GM12878 (cell line): ENCODE data around the gene RBSN. TPM values are rescaled to one million over a fixed set of nuclear protein-coding genes. Genes with fewer than 3 reads are reported as not detected.

ENCODE experiments used
- BCL11A ChIP-seq: IDR thresholded peaks from 2 replicates; pipeline ENCODE4 v1.6.1; 2011; ENCODE audit warnings: low read depth, low read length
- CHD1 ChIP-seq: IDR thresholded peaks from 2 replicates; pipeline ENCODE4 v1.6.1; 2012; ENCODE audit warnings: low read depth, low read length, improper control_type of control experiment
- CHD2 ChIP-seq: IDR thresholded peaks from 2 replicates; pipeline ENCODE4 v1.6.1; 2011; ENCODE audit warnings: low read depth, low read length, improper control_type of control experiment, borderline replicate concordance
- JUNB ChIP-seq: IDR thresholded peaks from 2 replicates; pipeline ENCODE4 v1.6.1; 2016; ENCODE audit warnings: antibody characterized with exemption, mild to moderate bottlenecking
- MXI1 ChIP-seq: fragments of 150-350 bp; IDR thresholded peaks from 2 replicates; pipeline ENCODE4 v1.6.1; 2011; ENCODE audit warnings: low read depth, mild to moderate bottlenecking, inconsistent platforms, low read length, improper control_type of control experiment
- POLR2AphosphoS2 ChIP-seq: IDR thresholded peaks from 2 replicates; pipeline ENCODE4 v1.6.1; 2011; ENCODE audit warnings: low read depth, mild to moderate bottlenecking, low read length, improper control_type of control experiment, moderate library complexity
- SMARCA5 ChIP-seq: fragments of 450-650 bp; IDR thresholded peaks from 2 replicates; pipeline ENCODE4 v1.6.1; 2017; ENCODE audit warnings: mild to moderate bottlenecking
- SRF ChIP-seq, 2 experiments: IDR thresholded peaks; 2 replicates each; pipeline ENCODE4 v1.6.1; 2011; ENCODE audit warnings: low read depth in 2 of 2, low read length in 2 of 2, mild to moderate bottlenecking in 1 of 2, moderate library complexity in 1 of 2
- SUZ12 ChIP-seq: fragments of 200-600 bp; sonication (generic); IDR thresholded peaks from one replicate; pipeline ENCODE4 v1.6.1; 2018; ENCODE audit warnings: antibody characterized with exemption, mild to moderate bottlenecking; ENCODE audit not compliant: unreplicated experiment
- ZNF24 ChIP-seq: fragments of 450-650 bp; IDR thresholded peaks from 2 replicates; pipeline ENCODE4 v1.6.1; 2017; ENCODE audit warnings: antibody characterized with exemption, mild to moderate bottlenecking
- polyA plus RNA-seq, 11 experiments: library from polyadenylated mRNA; depleted of rRNA in 4 of 11; unstranded in 6 of 11; stranded (reverse) in 5 of 11; fragments of >200 nt; fragmentation: Nextera tagmentation in 4 of 11; fragmentation: Illumina TruSeq in 1 of 11; extraction: Ambion mirVana in 4 of 11; extraction: Trizol in 1 of 11; gene quantifications; 1 replicate in 1 of 11; 2 replicates in 10 of 11; pipeline versions ENCODE4 v1.2.1 to v1.2.3, GENCODE V29; 2011 to 2016; ENCODE audit warnings: inconsistent platforms in 2 of 11, missing spikeins in 2 of 11, low read depth in 1 of 11
- total RNA-seq, 4 experiments: library from RNA; depleted of rRNA in 3 of 4; stranded (reverse); fragments of >200 nt in 3 of 4; fragmentation: Illumina TruSeq in 1 of 4; extraction: Trizol in 1 of 4; gene quantifications; 2 replicates each; pipeline versions ENCODE4 v1.2.1 to v1.2.3, GENCODE V29; 2013 to 2021
- TF ChIP-seq, protein P1 (sequence below): IDR thresholded peaks from 2 replicates; pipeline ENCODE4 v1.6.1; 2011; ENCODE audit warnings: borderline replicate concordance, low read depth, mild to moderate bottlenecking, moderate library complexity, mixed read lengths, low read length; ENCODE audit not compliant: insufficient read depth; ENCODE audit errors: extremely low read length
- TF ChIP-seq, protein P2 (sequence below): IDR thresholded peaks from 2 replicates; pipeline ENCODE4 v1.6.1; 2011; ENCODE audit warnings: low read depth, mild to moderate bottlenecking, low read length, moderate library complexity, borderline replicate concordance; ENCODE audit errors: extremely low read depth
- TF ChIP-seq, protein P3 (sequence below): IDR thresholded peaks from 2 replicates; pipeline ENCODE4 v1.6.1; 2012; ENCODE audit warnings: low read depth, low read length, improper control_type of control experiment
- TF ChIP-seq, protein P4 (sequence below): fragments of 450-650 bp; IDR thresholded peaks from 2 replicates; pipeline ENCODE4 v1.6.1; 2014; ENCODE audit warnings: mild to moderate bottlenecking
- TF ChIP-seq, protein P5 (sequence below): fragments of 450-650 bp; IDR thresholded peaks from 2 replicates; pipeline ENCODE4 v1.6.1; 2018; ENCODE audit warnings: borderline replicate concordance, mild to moderate bottlenecking; ENCODE audit not compliant: partially characterized antibody
- TF ChIP-seq, protein P6 (sequence below): fragments of 450-650 bp; IDR thresholded peaks from 2 replicates; pipeline ENCODE4 v1.6.1; 2017; ENCODE audit warnings: low read depth, mild to moderate bottlenecking, moderate library complexity
- TF ChIP-seq, protein P7 (sequence below): fragments of 450-650 bp; formaldehyde crosslinking; IDR thresholded peaks from 2 replicates; pipeline ENCODE4 v1.4.0; 2022; ENCODE audit warnings: mild to moderate bottlenecking, moderate library complexity

RBSN gene
- total and polyA plus RNA-seq, 10 of the 15 experiments (the other 5 are each of a cell fraction or from before 2014, with no cell fraction given) = 2.0 to 17.5 (median 10.5) TPM

DNA sequence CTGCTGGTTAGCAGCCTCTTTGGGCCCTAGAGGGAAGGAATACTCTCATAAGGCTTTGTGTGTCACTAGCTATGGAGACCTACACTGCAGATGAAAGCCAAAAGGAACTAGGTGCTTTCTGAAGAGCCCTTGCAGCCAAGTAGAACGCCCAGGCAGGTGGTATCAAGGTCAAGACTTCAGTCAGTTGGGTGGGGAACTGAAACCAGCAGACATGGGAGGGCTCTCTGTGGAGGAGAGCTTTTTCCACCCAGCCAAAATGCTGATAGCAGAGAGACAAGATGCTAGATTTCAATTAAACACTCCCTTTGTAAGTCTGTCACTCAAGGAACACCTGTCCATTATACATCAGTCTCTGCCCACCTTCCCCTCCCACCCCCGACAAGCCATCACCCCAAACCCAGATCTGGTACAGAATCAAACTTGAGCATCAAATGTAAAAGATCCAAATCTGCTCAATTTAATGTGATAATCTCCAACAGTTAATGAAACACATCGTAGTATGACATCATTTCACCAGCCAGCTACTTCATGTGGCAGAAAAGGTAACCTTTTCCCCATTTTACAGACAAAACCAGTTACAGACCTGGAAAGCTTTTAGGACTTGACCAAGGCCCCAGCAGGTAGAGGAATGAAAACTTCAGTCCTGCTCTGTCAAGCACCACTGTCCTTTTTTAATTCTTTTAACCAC is 48.4 kb downstream of the RBSN start (continued):
- TF ChIP-seq, protein P1, sequence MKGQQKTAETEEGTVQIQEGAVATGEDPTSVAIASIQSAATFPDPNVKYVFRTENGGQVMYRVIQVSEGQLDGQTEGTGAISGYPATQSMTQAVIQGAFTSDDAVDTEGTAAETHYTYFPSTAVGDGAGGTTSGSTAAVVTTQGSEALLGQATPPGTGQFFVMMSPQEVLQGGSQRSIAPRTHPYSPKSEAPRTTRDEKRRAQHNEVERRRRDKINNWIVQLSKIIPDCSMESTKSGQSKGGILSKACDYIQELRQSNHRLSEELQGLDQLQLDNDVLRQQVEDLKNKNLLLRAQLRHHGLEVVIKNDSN = no peak
- TF ChIP-seq MXI1 (no peak), ZNF24 (no peak), CHD2 (peak; percentile 48; the same call in 1 of the 2 replicates), SMARCA5 (0 out of 2 replicates have a peak, but pooled peaks have one; percentile 57), BCL11A (peak; percentile 56; the same call in 1 of the 2 replicates), SUZ12 (no peak), CHD1 (no peak), POLR2AphosphoS2 (no peak), JUNB (no peak), SRF (IDR thresholded peaks at IDR 0.05; ENCODE audit: low read depth in 2 of 2, low read length in 2 of 2) (peak in 1 of 2 experiments; percentile 65; a peak in 2 of 4 replicates)
- TF ChIP-seq, protein P2, sequence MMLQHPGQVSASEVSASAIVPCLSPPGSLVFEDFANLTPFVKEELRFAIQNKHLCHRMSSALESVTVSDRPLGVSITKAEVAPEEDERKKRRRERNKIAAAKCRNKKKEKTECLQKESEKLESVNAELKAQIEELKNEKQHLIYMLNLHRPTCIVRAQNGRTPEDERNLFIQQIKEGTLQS = no peak
- TF ChIP-seq, protein P3, sequence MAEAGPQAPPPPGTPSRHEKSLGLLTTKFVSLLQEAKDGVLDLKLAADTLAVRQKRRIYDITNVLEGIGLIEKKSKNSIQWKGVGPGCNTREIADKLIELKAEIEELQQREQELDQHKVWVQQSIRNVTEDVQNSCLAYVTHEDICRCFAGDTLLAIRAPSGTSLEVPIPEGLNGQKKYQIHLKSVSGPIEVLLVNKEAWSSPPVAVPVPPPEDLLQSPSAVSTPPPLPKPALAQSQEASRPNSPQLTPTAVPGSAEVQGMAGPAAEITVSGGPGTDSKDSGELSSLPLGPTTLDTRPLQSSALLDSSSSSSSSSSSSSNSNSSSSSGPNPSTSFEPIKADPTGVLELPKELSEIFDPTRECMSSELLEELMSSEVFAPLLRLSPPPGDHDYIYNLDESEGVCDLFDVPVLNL = no peak
- TF ChIP-seq, protein P4, sequence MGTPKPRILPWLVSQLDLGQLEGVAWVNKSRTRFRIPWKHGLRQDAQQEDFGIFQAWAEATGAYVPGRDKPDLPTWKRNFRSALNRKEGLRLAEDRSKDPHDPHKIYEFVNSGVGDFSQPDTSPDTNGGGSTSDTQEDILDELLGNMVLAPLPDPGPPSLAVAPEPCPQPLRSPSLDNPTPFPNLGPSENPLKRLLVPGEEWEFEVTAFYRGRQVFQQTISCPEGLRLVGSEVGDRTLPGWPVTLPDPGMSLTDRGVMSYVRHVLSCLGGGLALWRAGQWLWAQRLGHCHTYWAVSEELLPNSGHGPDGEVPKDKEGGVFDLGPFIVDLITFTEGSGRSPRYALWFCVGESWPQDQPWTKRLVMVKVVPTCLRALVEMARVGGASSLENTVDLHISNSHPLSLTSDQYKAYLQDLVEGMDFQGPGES = no peak
- TF ChIP-seq, protein P5, sequence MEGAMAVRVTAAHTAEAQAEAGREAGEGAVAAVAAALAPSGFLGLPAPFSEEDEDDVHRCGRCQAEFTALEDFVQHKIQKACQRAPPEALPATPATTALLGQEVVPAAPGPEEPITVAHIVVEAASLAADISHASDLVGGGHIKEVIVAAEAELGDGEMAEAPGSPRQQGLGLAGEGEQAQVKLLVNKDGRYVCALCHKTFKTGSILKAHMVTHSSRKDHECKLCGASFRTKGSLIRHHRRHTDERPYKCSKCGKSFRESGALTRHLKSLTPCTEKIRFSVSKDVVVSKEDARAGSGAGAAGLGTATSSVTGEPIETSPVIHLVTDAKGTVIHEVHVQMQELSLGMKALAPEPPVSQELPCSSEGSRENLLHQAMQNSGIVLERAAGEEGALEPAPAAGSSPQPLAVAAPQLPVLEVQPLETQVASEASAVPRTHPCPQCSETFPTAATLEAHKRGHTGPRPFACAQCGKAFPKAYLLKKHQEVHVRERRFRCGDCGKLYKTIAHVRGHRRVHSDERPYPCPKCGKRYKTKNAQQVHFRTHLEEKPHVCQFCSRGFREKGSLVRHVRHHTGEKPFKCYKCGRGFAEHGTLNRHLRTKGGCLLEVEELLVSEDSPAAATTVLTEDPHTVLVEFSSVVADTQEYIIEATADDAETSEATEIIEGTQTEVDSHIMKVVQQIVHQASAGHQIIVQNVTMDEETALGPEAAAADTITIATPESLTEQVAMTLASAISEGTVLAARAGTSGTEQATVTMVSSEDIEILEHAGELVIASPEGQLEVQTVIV = no peak
- TF ChIP-seq, protein P6, sequence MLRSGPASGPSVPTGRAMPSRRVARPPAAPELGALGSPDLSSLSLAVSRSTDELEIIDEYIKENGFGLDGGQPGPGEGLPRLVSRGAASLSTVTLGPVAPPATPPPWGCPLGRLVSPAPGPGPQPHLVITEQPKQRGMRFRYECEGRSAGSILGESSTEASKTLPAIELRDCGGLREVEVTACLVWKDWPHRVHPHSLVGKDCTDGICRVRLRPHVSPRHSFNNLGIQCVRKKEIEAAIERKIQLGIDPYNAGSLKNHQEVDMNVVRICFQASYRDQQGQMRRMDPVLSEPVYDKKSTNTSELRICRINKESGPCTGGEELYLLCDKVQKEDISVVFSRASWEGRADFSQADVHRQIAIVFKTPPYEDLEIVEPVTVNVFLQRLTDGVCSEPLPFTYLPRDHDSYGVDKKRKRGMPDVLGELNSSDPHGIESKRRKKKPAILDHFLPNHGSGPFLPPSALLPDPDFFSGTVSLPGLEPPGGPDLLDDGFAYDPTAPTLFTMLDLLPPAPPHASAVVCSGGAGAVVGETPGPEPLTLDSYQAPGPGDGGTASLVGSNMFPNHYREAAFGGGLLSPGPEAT = peak; percentile 40; the same call in 1 of the 2 replicates
- TF ChIP-seq, protein P7, sequence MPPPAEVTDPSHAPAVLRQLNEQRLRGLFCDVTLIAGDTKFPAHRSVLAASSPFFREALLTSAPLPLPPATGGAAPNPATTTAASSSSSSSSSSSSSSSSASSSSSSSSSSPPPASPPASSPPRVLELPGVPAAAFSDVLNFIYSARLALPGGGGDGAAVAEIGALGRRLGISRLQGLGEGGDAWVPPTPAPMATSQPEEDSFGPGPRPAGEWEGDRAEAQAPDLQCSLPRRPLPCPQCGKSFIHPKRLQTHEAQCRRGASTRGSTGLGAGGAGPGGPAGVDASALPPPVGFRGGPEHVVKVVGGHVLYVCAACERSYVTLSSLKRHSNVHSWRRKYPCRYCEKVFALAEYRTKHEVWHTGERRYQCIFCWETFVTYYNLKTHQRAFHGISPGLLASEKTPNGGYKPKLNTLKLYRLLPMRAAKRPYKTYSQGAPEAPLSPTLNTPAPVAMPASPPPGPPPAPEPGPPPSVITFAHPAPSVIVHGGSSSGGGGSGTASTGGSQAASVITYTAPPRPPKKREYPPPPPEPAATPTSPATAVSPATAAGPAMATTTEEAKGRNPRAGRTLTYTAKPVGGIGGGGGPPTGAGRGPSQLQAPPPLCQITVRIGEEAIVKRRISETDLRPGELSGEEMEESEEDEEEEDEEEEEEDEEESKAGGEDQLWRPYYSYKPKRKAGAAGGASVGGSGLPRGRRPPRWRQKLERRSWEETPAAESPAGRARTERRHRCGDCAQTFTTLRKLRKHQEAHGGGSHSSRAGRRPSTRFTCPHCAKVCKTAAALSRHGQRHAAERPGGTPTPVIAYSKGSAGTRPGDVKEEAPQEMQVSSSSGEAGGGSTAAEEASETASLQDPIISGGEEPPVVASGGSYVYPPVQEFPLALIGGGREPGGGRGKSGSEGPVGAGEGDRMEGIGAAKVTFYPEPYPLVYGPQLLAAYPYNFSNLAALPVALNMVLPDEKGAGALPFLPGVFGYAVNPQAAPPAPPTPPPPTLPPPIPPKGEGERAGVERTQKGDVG = no peak
